GM19035 (cell line): ENCODE measurements around the gene AGTRAP.

Source experiments
- ATAC-seq: cut with Tn5 transposase; IDR thresholded peaks from one replicate; pipeline ENCODE4 v1.9.1; 2021; ENCODE audit not compliant: unreplicated experiment

AGTRAP gene

GRCh38 chr1:11761285-11761684 is 25.3 kb downstream of the AGTRAP start:
- ATAC-seq, result no peak

GRCh38 chr1:11761988-11762406 is 26.1 kb downstream of the AGTRAP start, which contains the start of gene C1orf167:
C1orf167 (plus strand) TSS chr1:11762193; CDS start chr1:11764401, 2,208 bp downstream.
- ATAC-seq, result no peak

- ATAC-seq, result no peak
Measured at GRCh38 chr1:11764115-11764514, 28.2 kb downstream of the AGTRAP start.

DNA sequence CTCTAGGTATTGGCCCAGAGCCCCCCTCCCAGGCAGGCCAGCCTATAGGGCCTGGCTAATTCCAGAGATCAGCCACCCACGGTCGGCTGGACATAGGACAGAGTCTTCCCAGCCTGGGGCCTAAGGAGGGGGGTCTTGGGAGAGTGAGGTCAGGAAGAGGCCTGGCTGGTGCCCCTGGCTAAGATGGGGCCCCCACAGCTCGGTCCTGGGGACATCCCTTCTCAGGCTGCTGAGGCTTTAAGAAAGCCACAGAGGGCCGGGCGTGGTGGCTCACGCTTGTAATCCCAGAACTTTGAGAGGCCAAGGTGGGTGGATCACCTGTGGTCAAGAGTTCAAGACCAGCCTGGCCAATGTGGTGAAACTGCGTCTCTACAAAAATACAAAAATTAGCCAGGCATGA is 28.6 kb downstream of the AGTRAP start:
- ATAC-seq, result no peak

DNA sequence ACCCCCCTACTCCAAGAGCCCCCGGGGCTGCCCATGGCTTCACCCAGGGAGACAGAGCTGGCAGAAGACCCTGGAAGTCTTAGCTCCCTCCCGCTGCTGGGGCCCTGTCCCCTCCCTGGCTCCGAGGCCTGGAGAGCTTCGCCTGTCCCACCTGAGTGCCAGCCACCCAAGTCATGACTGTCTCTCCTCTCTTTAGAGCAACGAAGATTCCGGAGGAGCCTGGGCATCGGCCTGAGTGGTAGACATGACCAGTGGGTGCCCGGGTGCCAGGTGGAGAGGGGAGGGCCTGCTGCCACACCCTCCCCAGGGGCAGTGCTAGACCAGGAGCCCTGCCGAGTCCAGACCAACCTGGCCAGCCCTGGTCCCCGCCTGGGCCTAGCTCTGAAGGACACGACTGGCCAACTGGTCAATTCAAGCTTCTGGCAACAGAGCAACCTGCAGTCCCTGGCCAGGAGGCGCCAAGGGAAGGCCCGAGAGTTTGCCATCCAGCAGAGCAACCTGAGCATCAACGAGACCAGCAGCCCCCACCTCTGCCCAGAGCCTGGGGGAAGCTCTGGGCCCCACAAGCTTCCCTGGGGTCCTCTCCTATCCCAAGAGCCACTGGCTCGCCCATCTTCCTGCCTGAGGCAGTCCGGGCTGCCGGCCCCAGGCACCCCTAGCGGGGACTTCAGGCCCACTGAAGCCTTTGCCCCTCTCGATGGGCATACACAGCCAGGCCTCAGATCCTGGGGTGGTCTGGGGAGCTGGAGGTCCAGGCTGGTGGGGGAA is 29.9 kb downstream of the AGTRAP start:
- no peak for ATAC-seq

GRCh38 chr1:11766429-11766776 is 30.5 kb downstream of the AGTRAP start:
- no peak for ATAC-seq

GRCh38 chr1:11767922-11768704 is 32.2 kb downstream of the AGTRAP start:
- ATAC-seq, result no peak

DNA sequence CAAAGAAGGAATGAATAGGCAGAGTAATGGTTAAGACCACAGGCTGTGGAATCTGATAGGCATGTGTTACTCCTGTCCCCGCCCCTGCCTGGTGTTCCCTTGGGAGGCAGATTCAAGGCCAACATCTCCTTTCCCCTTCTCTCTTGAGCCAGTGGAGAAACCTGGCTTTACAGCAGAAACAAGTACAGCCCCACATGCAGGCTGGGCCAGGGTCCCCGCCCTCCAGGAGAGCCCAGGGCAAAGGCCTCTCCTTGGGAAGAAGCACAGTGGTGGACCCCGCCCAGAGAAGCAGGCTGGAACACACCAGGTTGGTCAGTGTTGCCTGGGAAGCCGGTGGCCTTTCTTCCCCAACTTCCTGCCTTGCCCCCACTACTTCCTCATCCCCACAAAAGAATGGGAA is 32.9 kb downstream of the AGTRAP start:
- no peak for ATAC-seq

DNA sequence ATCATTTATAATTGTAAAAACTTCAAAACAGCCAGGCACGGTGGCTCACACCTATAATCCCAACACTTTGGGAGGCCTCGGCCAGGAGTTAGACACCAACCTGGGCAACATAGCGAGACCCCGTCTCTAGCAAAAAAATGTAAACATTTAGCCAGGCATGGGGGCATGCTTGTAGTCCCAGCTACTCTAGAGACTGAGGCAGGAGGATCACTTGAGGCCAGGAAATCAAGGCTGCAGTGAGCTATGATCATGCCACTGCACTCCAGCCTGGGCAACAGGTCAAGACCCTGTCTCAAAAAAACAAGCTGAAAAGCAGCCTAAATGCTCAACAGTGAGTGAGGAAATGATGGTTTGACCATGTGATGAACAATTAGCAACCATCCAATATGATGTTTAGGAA is 33.3 kb downstream of the AGTRAP start:
- ATAC-seq, result no peak

GRCh38 chr1:11770011-11770410 is 34.1 kb downstream of the AGTRAP start:
- ATAC-seq, result no peak

GRCh38 chr1:11771481-11772043 is 35.6 kb downstream of the AGTRAP start:
- no peak for ATAC-seq

DNA sequence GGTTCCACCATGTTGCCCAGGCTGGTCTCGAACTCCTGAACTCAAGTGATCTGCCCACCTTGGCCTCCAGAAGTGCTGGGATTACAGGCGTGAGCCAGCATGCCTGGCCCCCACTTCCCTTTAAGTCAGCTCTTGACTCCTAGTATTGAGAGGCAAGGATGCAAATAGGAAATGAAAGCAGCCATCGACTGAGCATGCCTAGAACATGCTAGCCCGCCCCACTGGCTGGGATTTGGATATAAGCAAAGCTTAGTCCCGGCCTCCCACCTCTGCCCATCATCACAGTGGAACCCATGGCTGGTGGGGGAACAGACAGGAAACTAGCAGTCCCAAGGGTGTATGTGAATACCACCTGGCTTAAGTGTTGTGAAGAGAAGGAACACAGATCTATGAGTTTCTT is 36.5 kb downstream of the AGTRAP start:
- ATAC-seq, result no peak

- no peak for ATAC-seq
Measured at GRCh38 chr1:11774753-11775152, 38.8 kb downstream of the AGTRAP start.

GRCh38 chr1:11777658-11778322 is 41.9 kb downstream of the AGTRAP start:
- ATAC-seq, result no peak

- ATAC-seq, result no peak
Measured at GRCh38 chr1:11778336-11778735, 42.4 kb downstream of the AGTRAP start.

DNA sequence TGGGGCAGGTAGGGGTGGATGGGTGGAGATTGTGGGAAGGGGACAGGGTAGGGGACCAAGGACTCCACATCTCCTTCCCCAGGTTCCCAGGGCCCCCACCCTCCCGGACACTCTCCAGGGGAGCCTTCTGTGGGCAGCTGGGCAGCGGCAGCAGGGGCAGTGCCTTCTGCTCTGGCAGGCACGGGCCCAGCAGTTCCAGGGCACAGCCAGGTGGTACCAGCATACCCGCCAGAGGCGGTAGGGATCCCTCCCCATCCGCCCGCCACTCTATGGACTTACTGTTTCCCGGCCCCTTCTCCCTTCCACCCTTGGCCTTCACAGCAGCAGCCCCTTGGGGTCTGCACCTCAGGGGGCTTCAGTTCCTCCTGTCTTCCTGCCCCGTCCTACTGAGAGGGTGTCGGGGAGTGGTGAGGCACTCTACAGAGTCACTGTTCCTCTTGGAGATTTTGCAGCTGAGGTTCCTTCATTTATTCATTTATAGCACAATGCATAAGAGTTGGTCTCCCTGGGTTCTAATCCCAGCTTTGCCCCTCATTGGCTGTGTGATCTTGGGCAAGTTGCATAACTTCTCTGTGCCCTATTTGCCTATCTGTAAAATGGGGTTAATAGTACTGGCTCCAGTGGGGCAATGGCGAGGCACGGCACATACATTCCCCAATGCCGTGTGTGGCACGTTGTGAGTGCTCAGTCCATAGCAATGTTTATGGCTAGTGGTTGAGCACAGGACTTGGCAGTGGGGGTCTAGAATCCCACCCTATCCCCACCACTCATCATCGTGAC is 43.1 kb downstream of the AGTRAP start:
- ATAC-seq, result no peak

GRCh38 chr1:11779715-11780379 is 43.9 kb downstream of the AGTRAP start:
- no peak for ATAC-seq

DNA sequence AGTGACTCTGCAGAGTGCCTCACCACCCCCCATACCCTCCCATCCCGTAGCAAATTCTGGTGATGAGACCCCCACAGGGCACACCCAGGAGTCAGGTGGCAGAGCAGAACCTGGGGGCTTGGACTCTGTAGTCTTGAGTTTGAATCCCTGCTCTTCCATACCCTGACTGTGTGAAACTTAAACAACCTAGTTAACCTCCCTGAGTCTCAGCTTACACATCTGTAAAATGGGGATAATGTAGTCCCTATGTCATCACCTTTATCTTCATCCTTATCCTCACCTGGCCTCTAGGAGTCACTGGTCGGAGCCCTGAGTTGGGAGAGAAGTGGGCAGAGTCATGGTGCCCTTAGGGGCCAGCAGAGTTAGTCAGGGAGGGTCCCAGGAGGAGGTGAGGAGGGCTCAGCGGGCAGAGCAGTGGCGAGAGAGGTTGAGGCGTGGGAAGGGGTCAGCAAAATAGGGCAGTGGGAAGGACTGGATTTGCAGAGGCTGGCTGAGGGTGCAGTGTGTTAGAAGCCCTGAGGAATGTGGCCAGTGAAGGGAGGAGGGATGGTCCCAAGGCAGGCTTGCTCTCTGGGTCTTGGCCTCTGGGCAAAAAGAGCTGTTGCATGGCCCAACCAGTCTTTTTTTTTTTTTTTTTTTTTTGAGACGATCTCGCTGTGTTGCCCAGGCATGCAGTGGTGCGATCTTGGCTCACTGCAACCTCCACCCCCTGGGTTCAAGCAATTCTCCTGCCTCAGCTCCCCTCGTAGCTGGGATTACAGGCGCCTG is 44.6 kb downstream of the AGTRAP start:
- no peak for ATAC-seq

GRCh38 chr1:11781297-11781696 is 45.4 kb downstream of the AGTRAP start:
- no peak for ATAC-seq
